GM12892 (cell line): ENCODE results near the gene RHNO1.

ENCODE experiments used
- DNase-seq: peaks from one replicate; pipeline ENCODE4 v3.0.0; 2011; ENCODE audit not compliant: insufficient read length
- FAIRE-seq: peaks from 2 replicates; lab custom pipeline; 2011; peaks lifted over from hg19 to GRCh38; lab: Jason Lieb, UNC
- POLR2A ChIP-seq: IDR thresholded peaks from 2 replicates; pipeline ENCODE4 v1.6.1; 2011; ENCODE audit warnings: low read depth, low read length, control low read depth
- POLR2AphosphoS5 ChIP-seq: IDR thresholded peaks from 2 replicates; pipeline ENCODE4 v1.6.1; 2011; ENCODE audit warnings: low read depth, low read length, control low read depth
- TAF1 ChIP-seq: IDR thresholded peaks from 2 replicates; pipeline ENCODE4 v1.6.1; 2011; ENCODE audit warnings: low read depth, mild to moderate bottlenecking, control low read depth, low read length, borderline replicate concordance

The RHNO1 gene

DNA sequence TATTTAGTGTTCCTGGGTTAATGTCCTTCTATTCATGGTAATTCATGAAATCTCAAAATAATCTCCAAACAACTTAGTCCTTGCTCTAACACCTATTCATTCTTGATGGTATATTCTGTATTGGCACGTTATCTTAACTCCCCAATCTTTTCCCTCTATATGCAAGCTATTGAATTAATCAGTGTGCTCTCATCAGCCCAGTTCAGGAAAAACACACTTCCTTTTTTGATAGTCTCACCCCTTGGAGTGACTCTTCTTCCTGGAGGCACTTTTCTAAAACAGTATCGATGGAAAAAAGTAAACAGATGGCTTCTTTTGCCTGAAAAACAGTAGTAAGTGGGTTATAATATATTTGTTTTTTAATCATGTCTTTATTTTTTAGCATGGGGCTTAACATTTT lies 42.2 kb downstream of the RHNO1 start:
- DNase-seq (no peak), FAIRE-seq (no peak)
- no peak for TF ChIP-seq POLR2A
- no peak for TF ChIP-seq POLR2AphosphoS5
- no peak for TF ChIP-seq TAF1

DNA sequence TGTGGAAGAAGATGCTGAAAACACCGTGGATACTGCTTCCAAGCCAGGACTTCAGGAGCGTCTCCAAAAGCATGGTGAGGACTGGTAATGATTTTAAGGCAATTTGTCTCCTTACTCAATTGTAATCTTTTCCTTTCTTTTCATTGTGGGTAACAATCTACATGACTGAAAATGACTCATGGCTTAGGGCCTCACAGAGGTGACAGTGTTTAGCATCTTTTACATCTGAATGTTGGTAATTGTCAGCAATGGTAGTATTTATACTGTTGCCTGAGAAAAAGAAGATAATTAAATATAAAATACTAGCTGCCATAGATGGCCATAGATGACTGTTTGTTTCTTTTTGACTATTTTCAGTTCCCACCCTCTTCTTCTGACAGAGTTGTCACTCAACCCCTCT lies 45.3 kb downstream of the RHNO1 start:
- DNase-seq (no peak), FAIRE-seq (no peak)
- TF ChIP-seq POLR2A (no peak), POLR2AphosphoS5 (no peak), TAF1 (no peak)

DNA sequence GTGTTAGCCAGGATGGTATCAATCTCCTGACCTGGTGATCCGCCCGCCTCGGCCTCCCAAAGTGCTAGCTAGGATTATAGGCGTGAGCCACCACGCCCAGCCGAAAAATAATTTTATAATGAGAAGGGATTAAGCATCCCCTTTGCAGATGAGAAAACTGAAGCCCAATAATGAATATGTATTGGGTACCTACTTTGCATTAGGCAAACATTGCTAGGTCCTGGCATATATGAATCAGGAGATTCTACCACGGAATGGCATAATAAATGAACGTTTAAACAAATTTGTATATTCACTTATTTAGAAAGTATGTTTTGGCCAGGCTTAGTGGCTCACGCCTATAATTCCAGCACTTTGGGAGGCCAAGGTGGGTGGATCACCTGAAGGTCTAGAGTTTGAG lies 46.0 kb downstream of the RHNO1 start:
- DNase-seq (no peak), FAIRE-seq (no peak)
- no peak for TF ChIP-seq TAF1
- TF ChIP-seq POLR2AphosphoS5, result no peak
- no peak for TF ChIP-seq POLR2A

DNA sequence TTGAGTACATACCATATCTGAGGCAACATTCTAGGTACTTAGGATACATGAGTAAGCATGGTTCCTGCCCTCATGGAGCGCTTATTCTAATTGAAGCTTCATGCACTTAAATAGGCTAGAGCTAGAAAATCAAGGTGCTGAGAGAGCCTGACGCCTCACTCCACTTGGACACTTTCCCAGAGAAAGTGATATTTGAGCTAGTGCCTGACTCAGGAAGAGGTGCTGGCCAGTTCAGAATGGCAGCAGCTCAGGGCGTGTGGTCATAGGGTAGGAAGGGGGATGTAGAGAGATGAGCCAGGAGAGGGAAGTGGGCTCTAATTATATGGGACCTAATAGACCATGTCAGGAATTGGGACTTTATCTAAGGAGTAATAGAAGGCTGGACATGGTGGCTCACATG lies 47.0 kb downstream of the RHNO1 start:
- DNase-seq, result no peak
- TF ChIP-seq POLR2AphosphoS5 (no peak), TAF1 (no peak), POLR2A (no peak)
- no peak for FAIRE-seq

DNA sequence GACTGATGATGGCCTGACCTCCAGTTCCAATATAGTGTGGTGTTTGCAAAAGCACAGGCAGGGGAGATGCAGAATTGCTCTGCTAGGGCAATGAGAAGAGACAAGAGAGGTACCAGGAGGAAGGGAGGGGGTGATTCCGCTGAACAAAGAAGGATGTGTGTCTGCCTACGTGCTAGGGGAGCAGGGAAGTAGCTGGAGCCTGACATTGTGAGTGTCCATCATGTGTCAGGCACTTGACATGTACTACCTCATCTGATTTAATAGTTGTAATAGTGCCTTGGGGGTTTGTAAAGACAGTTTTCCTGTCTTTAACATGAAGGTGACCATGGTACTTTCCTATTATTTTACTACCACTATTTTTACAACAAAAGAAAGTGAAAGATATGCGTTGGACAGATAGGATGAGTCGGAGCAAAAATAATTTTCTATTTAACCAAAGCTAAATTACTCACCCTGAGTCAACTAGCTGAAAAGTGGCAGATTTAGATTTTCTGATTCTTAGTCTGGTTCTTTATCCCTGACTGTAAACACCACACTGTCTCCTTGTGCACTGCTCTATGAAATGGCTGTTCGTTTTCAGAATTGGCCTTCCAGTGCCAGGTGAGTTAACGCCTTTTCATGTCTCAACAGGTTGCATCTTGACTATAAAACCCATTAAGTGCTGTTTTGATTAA lies 48.4 kb downstream of the RHNO1 start:
- DNase-seq (no peak), FAIRE-seq (no peak)
- TF ChIP-seq POLR2A (no peak), TAF1 (no peak), POLR2AphosphoS5 (no peak)

DNA sequence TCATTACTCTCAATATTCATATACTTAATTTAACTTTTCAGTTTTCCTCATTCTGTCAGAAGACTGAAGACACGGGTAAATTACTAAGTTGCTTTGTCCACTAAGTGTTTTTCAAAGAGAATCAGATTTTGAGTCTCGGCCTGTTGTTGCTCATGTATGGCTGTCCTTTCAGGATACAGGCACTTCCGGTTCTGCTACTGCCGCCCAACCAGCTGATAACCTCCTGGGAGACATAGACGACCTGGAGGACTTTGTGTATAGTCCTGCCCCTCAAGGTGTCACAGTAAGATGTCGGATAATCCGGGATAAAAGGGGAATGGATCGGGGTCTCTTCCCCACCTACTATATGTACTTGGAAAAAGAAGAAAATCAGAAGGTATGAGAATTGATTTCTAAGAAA lies 53.8 kb downstream of the RHNO1 start:
- no peak for DNase-seq
- FAIRE-seq, result no peak
- TF ChIP-seq POLR2A (no peak), POLR2AphosphoS5 (no peak), TAF1 (no peak)

DNA sequence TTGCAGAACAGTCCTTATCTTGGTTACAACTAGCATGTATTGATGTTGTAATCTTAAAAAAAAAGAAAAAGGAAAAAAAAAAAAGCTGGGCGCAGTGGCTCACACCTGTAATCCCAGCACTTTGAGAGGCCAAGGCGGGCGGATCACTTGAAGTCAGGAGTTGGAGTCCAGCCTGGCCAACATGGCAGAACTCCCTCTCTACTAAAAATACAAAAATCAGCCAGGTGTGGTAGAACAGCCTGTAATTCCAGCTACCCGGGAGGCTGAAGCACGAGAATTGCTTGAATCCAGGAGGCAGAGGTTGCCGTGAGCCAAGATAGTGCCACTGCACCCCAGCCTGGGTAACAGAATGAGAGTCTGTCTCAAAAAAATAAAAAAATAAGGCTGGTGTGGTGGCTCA lies 56.6 kb downstream of the RHNO1 start:
- TF ChIP-seq POLR2AphosphoS5, result no peak
- TF ChIP-seq TAF1, result no peak
- TF ChIP-seq POLR2A, result no peak
- no peak for FAIRE-seq
- DNase-seq, result no peak

DNA sequence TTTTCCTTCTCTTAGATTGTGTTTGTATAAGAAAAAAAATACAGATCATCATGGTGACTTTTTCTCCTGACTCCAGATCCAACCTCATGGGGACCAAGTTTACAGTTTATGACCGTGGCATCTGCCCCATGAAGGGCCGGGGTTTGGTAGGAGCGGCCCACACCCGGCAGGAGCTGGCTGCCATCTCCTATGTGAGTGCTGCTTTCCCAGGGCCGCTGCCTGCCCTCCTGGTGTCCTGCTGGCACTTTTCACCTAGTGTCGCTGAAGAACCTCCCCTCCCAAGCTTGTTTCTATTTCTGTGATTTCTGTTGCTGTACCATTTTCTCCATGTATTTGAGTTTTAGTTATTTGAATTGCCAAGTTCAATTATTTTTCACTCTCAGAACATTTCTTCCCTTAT lies 57.3 kb downstream of the RHNO1 start:
- no peak for TF ChIP-seq TAF1
- no peak for TF ChIP-seq POLR2AphosphoS5
- no peak for TF ChIP-seq POLR2A
- DNase-seq (no peak), FAIRE-seq (no peak)

DNA sequence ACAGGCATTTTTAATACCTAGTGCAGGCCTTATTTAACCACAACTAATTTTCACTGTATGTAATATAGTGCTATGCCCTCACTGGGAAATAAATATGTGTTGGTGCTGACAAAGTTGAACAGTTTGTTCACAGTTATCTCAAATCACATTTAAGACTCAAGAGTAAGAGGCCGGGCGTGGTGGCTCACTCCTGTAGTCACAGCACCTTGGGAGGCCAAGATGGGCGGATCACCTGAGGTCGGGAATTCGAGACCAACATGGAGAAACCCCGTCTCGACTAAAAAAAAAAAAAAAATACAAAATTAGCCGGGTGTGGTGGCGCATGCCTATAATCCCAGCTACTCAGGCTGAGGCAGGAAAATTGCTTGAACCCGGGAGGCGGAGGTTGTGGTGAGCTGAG lies 59.3 kb downstream of the RHNO1 start:
- FAIRE-seq, result no peak
- DNase-seq, result no peak
- TF ChIP-seq POLR2AphosphoS5, result no peak
- TF ChIP-seq TAF1, result no peak
- no peak for TF ChIP-seq POLR2A

DNA sequence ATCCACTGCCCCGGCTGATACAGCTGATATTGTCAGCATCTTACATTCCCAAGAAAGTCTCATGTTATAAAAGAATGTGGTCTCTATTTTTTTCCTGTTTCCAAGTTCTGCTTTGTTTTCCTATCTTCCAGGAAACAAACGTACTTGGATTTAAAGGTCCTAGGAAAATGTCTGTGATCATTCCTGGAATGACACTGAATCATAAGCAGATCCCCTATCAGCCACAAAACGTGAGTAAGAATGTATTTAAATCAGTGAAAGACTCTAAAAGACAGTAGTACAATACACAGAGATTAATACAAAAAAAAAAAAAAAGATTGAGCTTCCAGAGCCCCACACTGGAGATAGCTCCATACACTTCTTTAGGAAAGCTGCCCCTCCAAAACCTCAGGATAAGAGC lies 60.5 kb downstream of the RHNO1 start:
- FAIRE-seq (no peak), DNase-seq (no peak)
- TF ChIP-seq POLR2AphosphoS5 (no peak), POLR2A (no peak), TAF1 (no peak)
